RWPE2 (cell line): ENCODE data around the gene WASF2.

Experiments
- ATAC-seq: fragments of 200-7000 bp; cut with Tn5 transposase; 3 replicates; pipeline ENCODE4 v1.9.1; 2021; ENCODE audit warnings: low read depth
- DNase-seq: peaks from one replicate; pipeline ENCODE4 v3.0.0-alpha.2; 2020; ENCODE audit warnings: low spot score
- H3K27ac ChIP-seq: fragments of 450-650 bp; 2 replicates; pipeline ENCODE4 v1.5.1; 2017; ENCODE audit warnings: mild to moderate bottlenecking; ENCODE audit not compliant: poor library complexity, severe bottlenecking
- H3K27me3 ChIP-seq: fragments of 250-450 bp; sonication (Bioruptor Pico); 2 replicates; pipeline ENCODE4 v1.5.1; 2021; ENCODE audit warnings: mild to moderate bottlenecking, moderate library complexity; ENCODE audit not compliant: insufficient read depth, poor library complexity, severe bottlenecking
- H3K36me3 ChIP-seq: fragments of 250-450 bp; sonication (Bioruptor Pico); 2 replicates; pipeline ENCODE4 v1.5.1; 2020; ENCODE audit warnings: low read depth, mild to moderate bottlenecking, moderate library complexity
- H3K4me1 ChIP-seq: fragments of 250-450 bp; sonication (Bioruptor Pico); 2 replicates; pipeline ENCODE4 v1.5.1; 2021; ENCODE audit warnings: mild to moderate bottlenecking, moderate library complexity; ENCODE audit not compliant: insufficient read depth, poor library complexity, severe bottlenecking
- H3K4me3 ChIP-seq: fragments of 250-450 bp; sonication (Bioruptor Pico); 2 replicates; pipeline ENCODE4 v1.5.1; 2021; ENCODE audit warnings: mild to moderate bottlenecking, moderate library complexity; ENCODE audit not compliant: severe bottlenecking
- H3K9me3 ChIP-seq: fragments of 250-450 bp; sonication (Bioruptor Pico); 2 replicates; pipeline ENCODE4 v1.5.1; 2021; ENCODE audit warnings: mild to moderate bottlenecking, moderate library complexity; ENCODE audit not compliant: severe bottlenecking
- TF ChIP-seq, protein P1 (sequence below): fragments of 450-650 bp; IDR thresholded peaks from one replicate; pipeline ENCODE4 v1.5.1; 2017; ENCODE audit warnings: mild to moderate bottlenecking, moderate library complexity; ENCODE audit not compliant: poor library complexity, severe bottlenecking

WASF2 gene

DNA sequence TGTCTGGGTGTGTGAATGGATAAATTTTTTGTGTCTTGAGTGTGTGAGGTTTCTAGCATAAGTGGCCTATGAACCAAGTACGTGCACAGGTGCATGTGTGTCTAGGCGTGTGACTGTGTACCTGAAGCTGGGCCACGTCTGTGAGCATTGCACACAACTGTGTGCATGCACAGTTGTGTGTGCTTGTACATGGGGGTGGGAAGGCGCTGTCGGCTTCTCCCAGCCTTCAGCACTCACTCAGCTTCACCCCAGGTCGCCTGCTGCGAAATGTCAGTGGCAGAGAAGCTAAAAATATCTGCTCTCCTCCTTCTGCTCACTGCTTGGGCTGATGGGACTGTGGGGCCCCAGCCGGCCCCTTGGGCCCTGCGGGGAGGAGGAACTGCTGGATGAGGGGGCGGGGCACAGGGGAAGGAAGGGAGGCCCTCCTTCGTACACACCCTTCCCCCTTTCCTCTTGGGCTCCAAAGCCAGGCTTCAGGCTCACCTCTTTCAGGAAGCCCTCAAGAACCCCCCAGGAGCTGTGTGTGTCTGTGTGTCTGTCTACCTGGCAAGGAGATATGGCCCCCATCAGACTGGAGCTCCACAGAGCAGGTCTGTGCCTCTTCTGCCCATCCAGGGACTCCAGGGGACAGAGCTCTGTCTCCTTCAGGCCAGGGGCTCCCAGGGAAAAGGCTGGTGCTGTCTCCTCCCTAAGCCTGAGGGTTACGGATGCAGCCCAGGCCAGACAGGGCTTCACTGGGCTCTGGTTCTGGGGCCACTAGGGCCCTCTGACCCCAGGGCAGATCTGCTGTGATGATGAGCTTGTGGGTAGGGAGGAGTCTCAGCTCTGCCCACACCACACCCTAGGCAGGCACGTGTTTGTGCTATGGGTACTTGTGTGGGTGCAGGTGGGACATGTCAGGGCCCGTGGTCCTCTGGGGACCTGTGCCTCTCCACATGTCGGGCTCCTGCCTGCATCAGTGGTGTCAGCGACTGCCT, 35.6 kb upstream of the WASF2 start:
- Histone ChIP-seq H3K9me3 (no peaks in the 10 kb centered on the region), H3K36me3 (no peaks in the 10 kb centered on the region), H3K4me1 (peaks cover 49% of the 10 kb centered on the region), H3K27me3 (no peaks in the 10 kb centered on the region), H3K4me3 (no peak overlapping the region), H3K27ac (peak overlapping the region; percentile 77)
- DNase-seq (no peak), ATAC-seq (peak; percentile 6; the same call in 2 of the 3 replicates)
- TF ChIP-seq, protein P1, sequence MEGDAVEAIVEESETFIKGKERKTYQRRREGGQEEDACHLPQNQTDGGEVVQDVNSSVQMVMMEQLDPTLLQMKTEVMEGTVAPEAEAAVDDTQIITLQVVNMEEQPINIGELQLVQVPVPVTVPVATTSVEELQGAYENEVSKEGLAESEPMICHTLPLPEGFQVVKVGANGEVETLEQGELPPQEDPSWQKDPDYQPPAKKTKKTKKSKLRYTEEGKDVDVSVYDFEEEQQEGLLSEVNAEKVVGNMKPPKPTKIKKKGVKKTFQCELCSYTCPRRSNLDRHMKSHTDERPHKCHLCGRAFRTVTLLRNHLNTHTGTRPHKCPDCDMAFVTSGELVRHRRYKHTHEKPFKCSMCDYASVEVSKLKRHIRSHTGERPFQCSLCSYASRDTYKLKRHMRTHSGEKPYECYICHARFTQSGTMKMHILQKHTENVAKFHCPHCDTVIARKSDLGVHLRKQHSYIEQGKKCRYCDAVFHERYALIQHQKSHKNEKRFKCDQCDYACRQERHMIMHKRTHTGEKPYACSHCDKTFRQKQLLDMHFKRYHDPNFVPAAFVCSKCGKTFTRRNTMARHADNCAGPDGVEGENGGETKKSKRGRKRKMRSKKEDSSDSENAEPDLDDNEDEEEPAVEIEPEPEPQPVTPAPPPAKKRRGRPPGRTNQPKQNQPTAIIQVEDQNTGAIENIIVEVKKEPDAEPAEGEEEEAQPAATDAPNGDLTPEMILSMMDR: no peak

DNA sequence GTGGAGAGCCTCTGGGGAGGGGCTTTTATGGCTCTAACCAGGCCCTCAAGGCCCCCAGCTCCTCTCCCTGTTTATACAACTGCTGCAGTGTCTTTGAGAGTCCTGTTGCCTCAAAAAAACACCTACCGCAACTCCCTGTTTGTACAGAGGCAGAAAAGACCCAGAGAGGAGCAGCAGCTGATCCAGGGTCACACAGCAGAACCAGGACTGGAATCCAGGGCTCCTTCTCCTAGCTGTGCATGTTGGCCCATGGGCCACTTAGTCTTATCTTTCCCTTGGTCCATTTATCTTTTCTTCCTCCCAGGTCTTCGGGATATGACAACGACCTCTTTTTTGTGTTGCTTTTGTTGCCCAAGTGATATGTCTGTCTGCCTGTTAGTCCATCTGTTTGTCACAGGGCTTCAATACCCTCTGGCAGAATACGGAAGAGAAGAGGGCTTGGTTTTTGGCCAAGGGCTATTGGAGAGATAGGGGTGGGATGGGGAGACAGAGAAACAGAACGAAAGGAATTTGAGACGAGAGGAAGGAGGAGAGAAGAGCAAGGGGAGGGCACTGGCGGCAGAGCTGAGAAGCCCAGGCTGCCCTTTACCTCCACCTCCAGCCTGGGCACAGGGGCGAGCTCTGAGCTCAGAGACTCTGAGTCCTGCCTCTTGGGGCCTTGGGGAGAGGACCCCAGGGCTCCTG, 33.5 kb upstream of the WASF2 start:
- Histone ChIP-seq H3K4me3 (no peak overlapping the region), H3K9me3 (no peaks in the 10 kb centered on the region), H3K36me3 (no peaks in the 10 kb centered on the region), H3K4me1 (peaks cover 45% of the 10 kb centered on the region), H3K27me3 (no peaks in the 10 kb centered on the region), H3K27ac (peak overlapping the region; percentile 77)
- ATAC-seq: no peak
- TF ChIP-seq, protein P1: peak; percentile 3
- DNase-seq: no peak

GRCh38 chr1:27522432-27523336, 32.7 kb upstream of the WASF2 start:
- TF ChIP-seq, protein P1: peak; percentile 30
- peak; percentile 83 for DNase-seq
- ATAC-seq: peak; percentile 60
- H3K4me1 ChIP-seq: peaks cover 48% of the 10 kb centered on the region
- no peaks in the 10 kb centered on the region for H3K27me3 ChIP-seq
- H3K4me3 ChIP-seq: no peak overlapping the region
- no peaks in the 10 kb centered on the region for H3K9me3 ChIP-seq
- no peaks in the 10 kb centered on the region for H3K36me3 ChIP-seq
- peak overlapping the region; percentile 77 for H3K27ac ChIP-seq

DNA sequence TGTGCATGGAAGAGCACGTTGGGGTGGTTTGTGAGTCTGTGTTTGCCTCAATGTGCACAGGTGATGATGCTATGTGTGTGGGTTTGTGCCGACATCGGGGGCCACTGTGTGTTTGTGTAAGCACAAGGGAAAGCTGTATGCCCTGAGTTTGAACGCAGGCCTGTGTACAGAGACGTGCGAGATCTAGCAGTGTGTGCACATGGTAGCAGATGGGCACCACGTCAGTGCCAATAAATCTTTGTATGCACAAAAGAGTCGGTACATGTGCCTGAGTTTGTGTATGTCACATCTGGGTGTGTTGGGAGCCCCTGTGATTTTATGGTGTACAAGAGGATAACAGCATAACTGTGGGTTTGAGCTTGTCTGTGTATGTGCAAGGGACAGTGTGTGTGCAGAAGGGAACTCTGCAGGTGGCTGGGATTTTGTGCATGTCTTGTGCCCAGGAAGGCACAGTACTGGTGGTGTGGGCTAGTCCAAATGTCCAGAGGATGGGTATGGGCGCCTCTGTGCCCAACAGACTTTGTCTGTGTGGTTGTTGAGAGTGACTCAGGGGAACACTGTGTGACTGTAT, 32.0 kb upstream of the WASF2 start:
- no peak overlapping the region for H3K4me3 ChIP-seq
- peaks cover 48% of the 10 kb centered on the region for H3K4me1 ChIP-seq
- no peaks in the 10 kb centered on the region for H3K9me3 ChIP-seq
- no peaks in the 10 kb centered on the region for H3K36me3 ChIP-seq
- no peaks in the 10 kb centered on the region for H3K27me3 ChIP-seq
- H3K27ac ChIP-seq: peak overlapping the region; percentile 77
- TF ChIP-seq, protein P1: no peak
- DNase-seq (no peak), ATAC-seq (no peak)
